ENCODE measurements around the gene ITPRIP.

Gene ITPRIP

GRCh38 chr10:104279550-104280259 is 58.6 kb downstream of the ITPRIP start:
- no peak for DNase-seq

GRCh38 chr10:104277785-104278184 is 60.5 kb downstream of the ITPRIP start:
- no peak for DNase-seq

- no peak for DNase-seq
These were observed 62.1 kb downstream of the ITPRIP start for GRCh38 chr10:104276192-104276591.

DNA sequence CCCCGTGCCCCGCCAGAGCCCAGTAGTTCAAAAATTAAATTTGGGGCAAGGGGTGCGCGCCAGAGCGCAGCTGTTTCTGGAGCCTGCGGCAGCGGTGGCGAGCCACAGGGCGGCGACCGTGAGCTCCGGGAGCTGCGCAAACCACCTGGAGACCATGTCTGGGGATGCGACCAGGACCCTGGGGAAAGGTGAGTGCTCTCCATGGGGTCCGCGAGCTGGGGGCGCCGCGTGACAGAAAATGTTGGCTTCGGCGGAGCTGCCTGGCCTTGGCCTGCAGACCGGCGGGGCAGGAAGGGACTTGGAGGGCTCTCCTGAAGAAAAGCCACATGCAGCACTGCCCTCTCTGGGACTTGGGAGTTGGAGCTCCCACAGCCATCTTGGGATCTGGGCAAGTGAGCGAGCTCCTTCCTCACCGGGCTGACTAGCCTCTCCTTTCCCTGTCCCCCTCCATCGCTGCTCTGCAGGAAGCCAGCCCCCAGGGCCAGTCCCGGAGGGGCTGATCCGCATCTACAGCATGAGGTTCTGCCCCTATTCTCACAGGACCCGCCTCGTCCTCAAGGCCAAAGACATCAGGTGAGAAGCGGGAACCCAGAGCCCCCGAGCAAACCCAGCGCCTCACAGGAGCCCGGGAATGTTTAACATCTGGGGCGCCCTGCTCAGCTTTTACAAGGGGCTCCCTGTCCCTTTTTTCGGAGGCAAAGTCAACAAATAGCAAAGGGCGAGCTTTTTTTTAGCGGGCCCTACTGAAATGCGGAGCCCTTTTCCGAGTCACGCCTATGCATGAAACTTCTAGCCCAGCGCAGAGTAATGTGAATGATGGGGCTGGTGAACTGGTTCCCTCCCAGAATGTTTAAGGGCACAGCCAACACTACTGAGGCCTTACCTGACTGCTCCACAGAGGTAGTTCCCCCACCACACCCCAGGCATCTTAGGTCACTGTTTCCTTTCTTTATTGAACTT is 63.2 kb downstream of the ITPRIP start:
- DNase-seq: peak; percentile 78

- no peak for DNase-seq
These were observed 64.2 kb downstream of the ITPRIP start for GRCh38 chr10:104273899-104274575.

DNA sequence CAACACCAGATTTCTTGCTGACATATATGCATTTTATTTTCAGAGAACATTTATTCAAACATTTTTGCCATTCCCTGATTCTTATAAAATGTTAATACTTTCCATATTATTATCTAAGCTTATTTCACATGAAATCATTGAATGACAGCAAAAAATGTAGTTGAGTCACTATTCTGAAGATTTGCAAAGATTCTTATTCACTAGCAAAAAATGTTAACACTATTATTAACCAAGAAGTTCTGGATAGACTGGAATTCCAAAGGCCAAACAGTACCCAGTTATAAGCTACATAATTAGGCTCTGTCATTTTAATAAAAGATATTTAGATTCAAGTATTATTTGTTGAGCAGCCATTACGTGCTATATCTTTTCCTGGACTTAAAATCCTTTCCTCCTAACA is 65.0 kb downstream of the ITPRIP start:
- DNase-seq: no peak

GRCh38 chr10:104268713-104269645 is 69.3 kb downstream of the ITPRIP start, which contains the start of gene GSTO2:
GSTO2 (plus strand) TSS chr10:104269184; CDS start chr10:104274916, 5,732 bp downstream.
- peak; percentile 99 for DNase-seq

GRCh38 chr10:104268405-104268712 is 69.9 kb downstream of the ITPRIP start:
- no peak for DNase-seq

DNA sequence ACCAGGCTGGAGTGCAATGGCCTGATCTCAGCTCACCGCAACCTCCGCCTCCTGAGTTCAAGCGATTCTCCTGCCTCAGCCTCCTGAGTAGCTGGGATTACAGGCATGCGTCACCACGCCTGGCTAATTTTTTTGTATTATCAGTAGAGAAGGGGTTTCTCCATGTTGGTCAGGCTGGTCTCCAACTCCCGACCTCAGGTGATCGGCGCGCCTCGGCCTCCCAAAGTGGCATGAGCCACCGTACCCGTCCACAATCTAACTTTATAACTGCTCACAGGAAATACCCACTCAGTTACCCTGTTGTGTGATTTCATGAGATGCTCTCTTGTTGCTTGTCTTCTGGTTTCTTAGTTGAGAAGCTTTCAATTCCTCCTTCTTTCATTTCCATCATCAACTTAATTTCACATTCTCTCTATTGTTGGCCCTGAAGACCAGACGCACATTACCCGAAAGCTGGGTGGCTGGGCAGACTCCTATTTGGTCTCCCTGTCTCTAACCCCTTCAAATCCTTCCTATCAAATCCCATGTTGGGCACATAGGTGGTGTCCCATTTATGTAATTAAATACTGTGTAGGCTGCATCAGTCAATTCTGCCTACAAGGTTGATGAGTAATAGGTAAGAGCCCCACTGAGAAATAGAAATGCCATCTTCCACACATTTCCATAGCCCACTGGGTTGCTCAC is 70.4 kb downstream of the ITPRIP start:
- peak; percentile 74 for DNase-seq

DNA sequence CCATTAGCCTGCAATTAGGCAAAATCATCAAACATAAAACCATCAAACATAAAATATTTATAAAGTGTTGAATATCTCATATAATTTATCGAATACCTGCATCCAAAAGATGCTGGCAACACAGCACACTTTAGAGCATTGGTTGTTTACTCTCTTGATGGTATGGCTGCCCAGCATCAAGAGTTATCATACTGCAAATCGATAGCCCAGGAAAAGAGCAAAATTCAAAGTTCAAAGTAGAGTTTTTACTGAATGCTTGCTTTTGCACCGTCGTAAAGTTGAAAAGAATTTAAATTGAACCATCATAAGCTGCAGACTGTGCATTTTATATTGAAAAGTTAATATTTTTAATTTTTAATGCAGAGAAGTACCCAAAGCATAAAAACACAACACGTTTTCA is 73.5 kb downstream of the ITPRIP start:
- DNase-seq: no peak

GRCh38 chr10:104262055-104262454 is 76.2 kb downstream of the ITPRIP start:
- no peak for DNase-seq

DNA sequence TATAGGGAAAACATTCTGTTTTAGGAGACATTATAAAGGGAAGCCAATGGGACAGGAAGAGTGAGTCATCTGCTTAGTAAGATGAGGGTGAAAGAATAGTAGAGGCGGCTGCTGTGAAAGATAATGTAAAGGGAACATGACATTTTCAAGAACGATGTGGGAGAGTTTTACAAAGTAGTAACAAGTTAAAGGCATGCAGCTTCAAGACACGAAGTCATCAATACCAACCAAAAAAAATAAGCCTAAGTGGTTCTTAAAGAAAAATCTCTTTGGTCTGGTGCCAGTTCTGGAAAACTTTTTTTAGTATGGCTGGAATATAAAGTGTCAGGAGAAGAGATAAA is 77.5 kb downstream of the ITPRIP start:
- no peak for DNase-seq

DNA sequence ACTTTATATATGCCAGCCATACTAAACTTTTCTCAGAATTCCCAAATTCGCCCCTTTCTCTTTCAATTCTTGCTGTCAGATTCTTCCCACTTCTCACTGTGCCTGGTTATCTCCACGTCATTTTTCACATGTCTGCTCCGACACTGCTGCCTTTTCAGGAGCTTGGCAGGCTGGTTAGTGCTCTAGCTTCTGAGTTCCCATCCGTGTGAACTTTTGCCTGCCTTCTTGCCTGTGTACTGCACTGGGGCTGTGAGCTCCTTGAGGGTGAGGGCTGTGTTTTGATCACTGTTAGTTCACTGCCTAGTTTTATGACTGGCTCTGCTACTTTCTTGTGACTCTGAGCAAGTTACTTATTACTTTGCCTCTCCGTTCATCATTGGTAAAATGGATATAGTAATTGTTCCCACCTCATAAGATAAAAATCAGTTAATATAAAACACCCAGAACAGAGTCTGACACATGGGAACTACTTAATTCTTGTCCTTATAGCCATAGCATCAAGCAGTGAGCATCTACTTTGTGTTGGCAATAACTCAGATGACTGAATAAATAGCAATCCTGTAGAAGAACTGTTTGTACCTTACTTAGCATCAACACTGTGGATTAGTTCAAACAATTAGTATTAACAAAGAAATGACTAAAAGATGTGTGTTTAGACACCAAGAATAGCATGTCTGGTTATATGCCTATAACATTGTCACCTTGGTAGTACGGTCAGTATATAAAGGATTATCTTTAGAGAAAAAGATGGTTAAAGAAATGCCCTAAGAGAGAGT is 78.1 kb downstream of the ITPRIP start:
- no peak for DNase-seq

All from activated effector memory CD4-positive, alpha-beta T cell treated with anti-CD3 and anti-CD28 coated beads, Interleukin-2, amount 50 U/mL, for 16 hours (primary cell).